Measurements from ENCODE around the gene THAP10.

DNA sequence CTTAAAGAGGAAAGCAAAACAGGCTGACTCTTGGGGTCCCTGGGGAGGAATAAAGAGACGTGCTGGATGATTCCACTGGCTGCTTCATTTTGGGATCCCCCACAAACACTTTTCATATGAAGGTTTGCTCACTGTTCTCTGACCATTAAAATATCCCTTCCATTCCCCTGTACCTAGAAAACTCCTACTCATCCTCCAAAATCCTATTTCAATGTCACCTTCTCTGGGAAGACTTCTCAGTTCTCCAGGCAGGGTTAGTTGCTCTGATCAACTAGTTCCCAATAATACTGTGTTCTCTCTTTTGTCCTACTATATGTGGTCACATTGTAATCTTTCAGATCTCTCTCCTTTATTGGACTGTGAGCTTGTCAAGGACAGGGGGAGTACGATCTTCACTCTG is 57.2 kb downstream of the THAP10 start:
- TF ChIP-seq POLR2A (IDR thresholded peaks at IDR 0.05) (no peak), EP300 (IDR thresholded peaks at IDR 0.05) (no peak)
- TF ChIP-seq, protein P1, sequence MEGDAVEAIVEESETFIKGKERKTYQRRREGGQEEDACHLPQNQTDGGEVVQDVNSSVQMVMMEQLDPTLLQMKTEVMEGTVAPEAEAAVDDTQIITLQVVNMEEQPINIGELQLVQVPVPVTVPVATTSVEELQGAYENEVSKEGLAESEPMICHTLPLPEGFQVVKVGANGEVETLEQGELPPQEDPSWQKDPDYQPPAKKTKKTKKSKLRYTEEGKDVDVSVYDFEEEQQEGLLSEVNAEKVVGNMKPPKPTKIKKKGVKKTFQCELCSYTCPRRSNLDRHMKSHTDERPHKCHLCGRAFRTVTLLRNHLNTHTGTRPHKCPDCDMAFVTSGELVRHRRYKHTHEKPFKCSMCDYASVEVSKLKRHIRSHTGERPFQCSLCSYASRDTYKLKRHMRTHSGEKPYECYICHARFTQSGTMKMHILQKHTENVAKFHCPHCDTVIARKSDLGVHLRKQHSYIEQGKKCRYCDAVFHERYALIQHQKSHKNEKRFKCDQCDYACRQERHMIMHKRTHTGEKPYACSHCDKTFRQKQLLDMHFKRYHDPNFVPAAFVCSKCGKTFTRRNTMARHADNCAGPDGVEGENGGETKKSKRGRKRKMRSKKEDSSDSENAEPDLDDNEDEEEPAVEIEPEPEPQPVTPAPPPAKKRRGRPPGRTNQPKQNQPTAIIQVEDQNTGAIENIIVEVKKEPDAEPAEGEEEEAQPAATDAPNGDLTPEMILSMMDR (IDR thresholded peaks at IDR 0.05): no peak

All from upper lobe of left lung (tissue), 4 donors.